Left renal pelvis (tissue), 4 donors: Measurements from ENCODE around the gene MAT2B. TPM values are rescaled to one million over a fixed set of nuclear protein-coding genes. Genes with fewer than 3 reads are reported as not detected.
"Not testable (repeated sequence)": the region's sequence is repeated elsewhere in the genome, so short reads cannot be mapped to it uniquely, and the experiment has no call there.

Source experiments
- DNase-seq, 4 donors: peaks; one replicate each; pipeline ENCODE4 v3.0.0-alpha.2; 2013; ENCODE audit warnings: low read depth in 4 of 4, low spot score in 3 of 4
- polyA plus RNA-seq, 4 donors: library from polyadenylated mRNA; unstranded; fragments of 120-200 nt; gene quantifications; one replicate each; pipeline ENCODE4 v1.2.1, GENCODE V29; 2013; ENCODE audit not compliant: insufficient read length in 4 of 4

The MAT2B gene
- polyA plus RNA-seq, 4 donors = 75.7 to 129 (median 115) TPM

GRCh38 chr5:163503106-163504078, 2.0 kb upstream of the MAT2B start:
- DNase-seq = peak in 3 of 4 donors; percentile 61 to 68 (median 68)

- peak in 1 of 4 donors; percentile 47 for DNase-seq
Measured at GRCh38 chr5:163504079-163504931, 1.1 kb upstream of the MAT2B start.

DNA sequence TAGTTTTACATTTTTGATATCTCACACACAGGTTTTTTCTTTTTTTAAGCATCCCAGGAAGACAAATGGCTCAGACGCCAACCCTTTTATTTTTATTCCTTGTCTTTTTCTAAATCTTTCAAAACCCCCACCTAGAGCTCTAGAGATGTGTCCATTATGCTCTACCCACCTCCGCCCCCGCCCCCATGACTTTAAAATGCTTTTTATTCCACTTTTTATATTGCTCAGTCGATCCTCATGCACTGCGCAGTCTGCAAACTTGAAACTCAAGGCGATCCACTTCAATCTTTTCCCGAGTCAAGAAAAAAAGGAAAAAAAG, 411 bp upstream of the MAT2B start:
- DNase-seq = no peak

- no peak for DNase-seq
Measured at GRCh38 chr5:163506095-163506457, 657 bp downstream of the MAT2B start.

DNA sequence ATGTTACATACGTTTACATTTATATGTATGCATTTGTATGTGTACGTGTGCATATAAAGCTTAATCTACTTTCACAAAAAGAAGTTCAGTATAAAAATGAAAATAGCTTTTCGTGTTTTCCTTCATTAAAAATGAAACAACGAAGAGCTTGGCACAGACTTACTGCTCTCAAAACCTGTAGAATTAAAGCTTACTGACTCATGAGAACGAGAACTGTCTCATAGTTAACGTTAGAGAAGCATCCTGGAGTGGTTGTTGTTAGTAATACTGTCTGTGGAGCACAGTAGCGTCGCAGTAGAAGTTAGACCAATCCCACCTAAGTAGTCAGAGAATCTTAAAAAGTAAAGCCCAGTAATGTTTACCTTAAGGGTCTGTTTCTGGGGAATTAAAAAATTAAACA, 1.3 kb downstream of the MAT2B start:
- DNase-seq = no peak

DNA sequence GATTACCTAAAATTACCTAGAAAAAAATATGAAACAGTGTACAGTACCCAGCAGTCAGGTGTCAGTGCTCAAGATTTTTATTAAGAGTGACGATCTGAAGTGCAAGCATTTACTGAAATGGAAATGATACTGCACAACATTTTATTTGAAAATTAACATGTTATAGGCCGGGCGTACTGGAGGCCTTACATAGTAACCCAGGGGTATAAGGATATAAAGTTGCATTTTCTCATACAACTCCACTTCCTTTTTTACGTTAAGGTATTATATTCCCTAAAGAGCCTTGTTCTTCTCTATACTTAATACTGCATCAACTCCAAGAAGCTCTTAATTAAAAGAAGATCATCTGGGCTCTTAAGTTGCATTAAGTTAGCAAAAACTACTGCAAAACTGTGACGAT, 3.3 kb downstream of the MAT2B start:
- no peak for DNase-seq

DNA sequence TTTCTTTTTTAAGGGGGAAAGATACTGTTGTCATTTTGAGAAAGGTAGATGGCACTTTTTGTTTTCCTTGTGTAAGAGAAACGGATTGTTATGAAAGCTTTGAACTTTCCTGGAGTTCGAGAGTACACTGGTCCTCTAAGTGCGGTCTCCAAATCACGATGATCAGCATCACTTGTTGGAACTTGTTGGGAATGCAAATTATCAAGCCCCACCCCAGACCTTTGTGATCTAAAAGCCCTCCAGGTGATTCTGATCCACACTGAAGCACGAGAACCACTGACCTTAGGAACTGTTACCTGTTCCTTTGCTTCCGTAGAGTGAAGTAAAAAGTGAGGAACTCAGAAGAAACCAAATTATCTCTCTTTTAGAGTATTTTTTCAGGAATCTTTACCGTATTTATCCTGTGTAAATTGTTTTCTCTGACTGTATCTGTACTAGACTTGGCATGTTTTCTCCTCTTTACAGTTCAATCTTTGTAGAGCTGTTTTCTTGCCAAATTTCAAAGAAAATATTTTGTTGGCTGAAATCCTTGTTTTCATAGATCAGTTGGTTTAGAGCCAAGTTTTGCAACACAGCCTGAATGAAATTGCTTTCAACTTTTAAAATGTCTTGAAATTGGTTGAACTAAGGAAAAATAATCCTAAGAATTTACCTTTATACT, 4.0 kb downstream of the MAT2B start:
- DNase-seq = no peak

- DNase-seq = no peak
Measured at GRCh38 chr5:163512526-163512925, 7.1 kb downstream of the MAT2B start.

DNA sequence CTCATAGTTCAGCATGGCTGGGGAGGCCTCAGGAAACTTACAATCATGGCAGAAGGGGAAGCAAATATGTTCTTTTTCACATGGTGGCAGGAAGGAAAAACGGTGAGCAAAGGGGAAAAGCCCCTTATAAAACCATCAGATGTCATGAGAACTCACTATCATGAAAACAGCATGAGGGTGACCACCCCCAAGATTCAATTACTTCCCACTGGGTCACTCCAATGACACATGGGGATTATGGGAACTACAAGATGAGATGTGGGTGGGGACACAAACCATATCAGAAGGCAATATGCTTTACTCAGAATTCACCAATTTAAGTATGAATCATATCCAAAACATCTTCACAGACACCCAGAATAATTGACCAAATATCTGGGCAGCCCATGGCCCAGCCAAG, 19.7 kb downstream of the MAT2B start:
- DNase-seq = no peak

GRCh38 chr5:163529698-163530097, 24.3 kb downstream of the MAT2B start:
- DNase-seq = no peak

- no peak for DNase-seq
Measured at GRCh38 chr5:163531272-163531671, 25.9 kb downstream of the MAT2B start.

DNA sequence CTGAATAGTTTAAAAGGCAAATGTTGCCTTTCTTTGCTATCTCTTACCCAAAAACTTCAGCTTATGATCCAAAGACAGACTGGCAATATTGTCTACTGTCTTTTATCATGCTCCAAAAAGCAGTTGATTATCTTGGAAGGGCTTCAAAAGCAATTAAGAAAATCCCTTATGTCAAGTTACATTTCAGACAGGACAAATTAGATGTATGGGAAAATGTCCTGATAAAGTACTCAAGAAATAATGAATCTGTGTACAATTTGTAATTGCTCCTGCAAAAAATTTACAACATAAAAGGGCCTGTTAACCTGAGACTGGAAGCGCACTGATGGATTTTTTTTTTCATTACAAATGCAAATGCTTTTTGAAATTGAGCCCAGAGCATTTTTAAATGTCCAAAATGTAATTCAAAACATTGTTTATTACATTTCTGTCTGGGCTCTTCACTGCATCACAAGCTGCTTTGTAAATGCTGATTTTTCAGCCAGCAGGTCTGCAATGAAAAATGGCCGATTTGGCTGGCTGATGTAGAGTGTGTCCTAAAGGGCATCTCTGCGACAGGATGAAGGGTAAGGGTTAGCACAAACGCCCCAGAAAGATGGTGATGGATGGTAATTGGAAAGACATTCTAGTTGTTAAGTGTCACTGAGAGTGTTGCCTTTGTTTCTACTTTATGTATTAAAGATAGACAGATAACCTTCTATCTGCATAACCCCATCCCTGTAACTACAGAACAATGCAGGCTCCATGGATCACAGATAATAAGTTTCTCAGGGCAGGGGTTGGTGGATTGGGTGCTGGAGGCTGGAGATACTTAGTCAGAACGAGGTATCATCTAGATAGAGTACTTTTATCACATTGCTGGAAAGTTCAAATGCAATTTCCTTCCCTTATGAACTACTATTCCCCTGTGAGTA, 27.0 kb downstream of the MAT2B start:
- no peak for DNase-seq

- no peak for DNase-seq
Measured at GRCh38 chr5:163533223-163533622, 27.8 kb downstream of the MAT2B start.

DNA sequence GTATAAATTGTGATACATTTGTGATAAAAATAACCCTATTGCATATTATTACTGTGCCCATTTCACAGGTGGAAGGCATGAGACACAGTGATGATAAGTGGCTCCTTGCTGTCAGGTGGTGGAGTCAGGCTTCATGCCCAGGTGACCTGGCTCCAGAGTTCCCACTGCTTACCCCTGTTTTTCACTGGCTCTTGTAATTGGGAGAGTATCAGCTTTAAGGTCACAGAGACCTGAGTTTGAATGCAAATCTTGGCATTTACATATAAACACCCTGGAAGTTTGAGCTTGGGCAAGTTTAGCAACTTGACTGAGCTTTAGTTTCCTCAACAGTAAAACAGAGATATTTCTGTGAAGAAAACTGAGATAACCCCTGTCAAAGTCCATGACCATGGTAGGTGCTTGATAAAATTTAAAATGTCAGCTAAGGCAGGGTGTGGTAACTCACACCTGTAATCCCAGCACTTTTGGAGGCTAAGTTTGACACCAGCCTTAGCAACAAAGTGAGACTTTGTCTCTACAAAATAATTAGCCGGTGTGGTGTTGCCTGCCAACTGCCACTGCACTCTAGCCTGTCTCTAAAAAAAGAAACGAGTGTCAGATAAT, 29.2 kb downstream of the MAT2B start:
- no peak for DNase-seq

DNA sequence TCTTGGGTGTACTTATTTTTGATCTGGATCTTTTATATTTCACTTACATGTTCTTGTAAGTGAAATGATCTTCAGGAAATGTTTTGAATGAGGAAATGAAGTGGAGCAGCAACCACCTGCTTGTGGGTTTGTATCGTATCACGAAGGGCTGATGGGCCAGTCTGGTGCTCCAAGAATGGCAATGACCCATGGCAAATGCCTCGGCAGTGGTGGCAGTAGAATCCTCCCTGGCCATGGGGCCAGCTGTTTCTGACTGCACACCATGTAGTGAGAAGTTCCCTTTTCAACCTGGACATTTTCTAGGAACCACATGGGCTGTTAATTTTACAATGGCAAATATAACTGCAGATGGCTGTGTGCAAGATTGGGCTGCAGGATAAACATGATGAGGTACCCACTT, 29.9 kb downstream of the MAT2B start:
- DNase-seq = no peak

DNA sequence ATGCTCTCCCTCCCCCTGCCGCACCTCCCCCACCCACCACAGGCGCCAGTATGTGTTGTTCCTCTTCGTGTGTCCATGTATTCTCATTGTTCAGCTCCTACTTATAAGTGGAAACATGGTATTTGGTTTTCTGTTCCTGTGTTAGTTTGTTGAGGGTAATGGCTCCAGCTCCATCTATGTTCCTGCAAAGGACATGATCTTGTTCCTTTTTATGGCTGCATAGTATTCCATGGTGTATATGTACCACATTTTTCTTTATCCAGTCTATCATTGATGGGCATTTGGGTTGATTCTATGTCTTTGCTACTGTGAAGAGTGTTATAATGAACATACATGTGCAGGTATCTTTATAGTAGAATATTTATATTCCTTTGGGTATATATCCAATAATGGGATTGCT, 31.0 kb downstream of the MAT2B start:
- not testable (repeated sequence) for DNase-seq

DNA sequence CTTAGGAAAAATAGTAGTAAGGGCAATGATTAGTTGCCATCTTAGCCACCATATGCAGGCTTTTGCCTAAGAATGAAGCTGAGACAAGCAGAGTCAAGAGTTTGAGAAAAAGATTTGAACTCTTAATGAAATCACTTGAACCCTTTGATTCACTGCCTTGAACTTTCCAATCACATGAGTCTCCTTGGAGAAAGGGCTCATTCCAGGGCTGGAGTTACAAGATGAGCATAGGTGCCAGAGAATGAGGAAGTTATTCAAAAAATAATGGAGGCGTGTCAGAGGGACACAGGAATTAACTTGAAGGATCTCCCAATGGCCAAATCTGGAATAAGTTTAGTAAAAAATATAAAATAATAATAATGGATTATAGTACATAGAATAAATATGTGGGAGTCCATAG, 35.3 kb downstream of the MAT2B start:
- no peak for DNase-seq

GRCh38 chr5:163542771-163543170, 37.4 kb downstream of the MAT2B start:
- DNase-seq = no peak

- DNase-seq = no peak
Measured at GRCh38 chr5:163544041-163544440, 38.6 kb downstream of the MAT2B start.

DNA sequence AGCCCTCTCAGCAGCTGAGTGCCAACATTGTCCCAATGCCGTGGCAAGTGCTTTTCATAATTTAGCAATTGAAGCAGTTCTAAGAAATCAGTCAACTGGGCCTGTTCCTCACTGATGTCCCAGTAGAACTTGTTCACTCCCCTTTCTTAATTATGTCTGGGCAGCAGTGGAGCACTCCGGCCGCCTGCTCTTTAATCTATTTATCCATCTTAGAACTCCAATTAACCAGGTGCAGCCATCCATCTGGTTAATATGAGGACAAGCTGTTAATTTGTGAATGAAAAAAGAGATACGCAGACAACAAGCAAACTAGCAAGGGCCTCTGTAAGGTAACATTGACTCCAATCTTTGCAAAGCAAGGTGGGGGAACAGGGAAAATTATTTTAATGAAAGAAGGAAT, 39.4 kb downstream of the MAT2B start:
- no peak for DNase-seq
